Mucosa of descending colon (tissue), 3 donors: Measurements from ENCODE around the gene KISS1R. TPM values are rescaled to one million over a fixed set of nuclear protein-coding genes. Genes with fewer than 3 reads are reported as not detected.
A peak's percentile ranks its signal among the peaks of the same experiment; 100 is the strongest.

ENCODE experiments used
- ATAC-seq: fragments of 200-7000 bp; cut with Tn5 transposase; one replicate; pipeline ENCODE4 v1.9.1; 2020; ENCODE audit warnings: mild to moderate bottlenecking, moderate library complexity
- DNase-seq, 3 donors: peaks; one replicate each; pipeline ENCODE4 v3.0.0-alpha.2; 2020
- H3K36me3 ChIP-seq: fragments of 200-600 bp; one replicate; pipeline ENCODE4 v1.8.0; 2021; ENCODE audit warnings: low read depth, mild to moderate bottlenecking
- H3K4me1 ChIP-seq: fragments of 200-600 bp; one replicate; pipeline ENCODE4 v1.8.0; 2021; ENCODE audit warnings: low read depth, mild to moderate bottlenecking
- H3K4me3 ChIP-seq: fragments of 200-600 bp; one replicate; pipeline ENCODE4 v1.8.0; 2021; ENCODE audit warnings: mild to moderate bottlenecking
- H3K9me3 ChIP-seq: fragments of 200-600 bp; one replicate; pipeline ENCODE4 v1.8.0; 2021; ENCODE audit warnings: mild to moderate bottlenecking
- intact Hi-C, 2 donors: fragments of 100-400 bp; cut with DNase I in 1 of 2; cut with micrococcal nuclease in 1 of 2; formaldehyde crosslinking; loops; one replicate each; pipeline versions ENCODE4 v1.11.0 to v1.11.1; 2022; cut with DNase I, micrococcal nuclease
- long read RNA-seq, 2 donors: library from polyadenylated mRNA; unstranded; transcript quantifications; one replicate each; pipeline ENCODE4 v2.0.0, GENCODE V29; 2019 to 2021
- total RNA-seq, 3 donors: library from RNA; stranded (reverse); fragmentation: NEBNext Ultra II Directional in 2 of 3; extraction: Animal tissue kit (Norgen Biotek cat#: 25700) in 2 of 3; gene quantifications; one replicate each; pipeline versions ENCODE4 v1.2.1 to v1.2.4, GENCODE V29; 2021 to 2023
- TF ChIP-seq, protein P1 (sequence below): fragments of 200-600 bp; IDR thresholded peaks from one replicate; pipeline ENCODE4 v1.8.0; 2022; ENCODE audit warnings: antibody characterized with exemption, mild to moderate bottlenecking
- donor health status: DM: no; HTN: no; CAD: no; lungs with moderate emphysema.
- donor health status: DM: no; HTN: no; CAD: no.
- donor health status: DM: no; HTN: yes; CAD: no.

Gene KISS1R
- not detected for total RNA-seq
- long read RNA-seq, donor 1, result 0 reads
- long read RNA-seq, donor 2, result 0 reads

DNA sequence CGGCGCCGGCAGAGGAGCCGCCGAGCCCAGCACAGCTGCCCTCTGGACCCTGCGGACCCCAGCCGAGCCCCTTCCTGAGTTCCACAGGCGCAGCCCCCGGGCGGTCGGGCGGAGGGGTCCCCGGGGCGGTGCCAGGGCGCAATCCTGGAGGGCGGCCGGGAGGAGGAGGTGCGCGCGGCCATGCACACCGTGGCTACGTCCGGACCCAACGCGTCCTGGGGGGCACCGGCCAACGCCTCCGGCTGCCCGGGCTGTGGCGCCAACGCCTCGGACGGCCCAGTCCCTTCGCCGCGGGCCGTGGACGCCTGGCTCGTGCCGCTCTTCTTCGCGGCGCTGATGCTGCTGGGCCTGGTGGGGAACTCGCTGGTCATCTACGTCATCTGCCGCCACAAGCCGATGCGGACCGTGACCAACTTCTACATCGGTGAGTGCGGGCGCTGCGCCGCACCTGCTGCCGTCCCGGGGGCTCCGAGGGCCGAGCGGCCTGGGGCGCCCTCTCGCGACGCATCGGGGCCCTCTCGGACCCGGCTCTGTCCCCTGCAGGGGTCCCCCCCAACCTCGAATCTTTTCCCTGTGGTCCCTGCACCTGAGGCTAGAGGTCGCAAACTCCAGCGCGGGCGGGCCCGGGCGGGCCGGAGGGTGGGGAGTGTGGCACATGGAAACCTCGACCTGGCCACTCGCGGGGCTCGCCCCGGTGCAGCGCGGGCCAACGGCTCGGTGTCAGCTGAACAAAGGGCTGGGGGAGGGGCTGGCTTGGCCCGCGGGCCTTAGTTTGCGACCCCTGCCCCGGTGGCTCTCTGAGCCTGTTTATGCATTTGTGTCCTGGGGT is at the start of gene KISS1R:
Gene KISS1R (plus strand): TSS at position 11 of the 829 bp plus-strand sequence. CDS start 170 bp downstream, at position 181.
- DNase-seq (peak; percentile 45 to 74 (median 54)), ATAC-seq (peak; percentile 20)
- H3K4me3 ChIP-seq, result no peak within 1 kb of the TSS
- H3K9me3 ChIP-seq, result no peaks in the 10 kb centered on the region
- no peaks in the 10 kb centered on the region for H3K36me3 ChIP-seq
- intact Hi-C loops, result loop anchor here in 1 of 2 donors (5.0 kb wide), 2 partner anchors 55 to 145 kb away; no protein-coding TSS in a partner anchor
- TF ChIP-seq, protein P1, sequence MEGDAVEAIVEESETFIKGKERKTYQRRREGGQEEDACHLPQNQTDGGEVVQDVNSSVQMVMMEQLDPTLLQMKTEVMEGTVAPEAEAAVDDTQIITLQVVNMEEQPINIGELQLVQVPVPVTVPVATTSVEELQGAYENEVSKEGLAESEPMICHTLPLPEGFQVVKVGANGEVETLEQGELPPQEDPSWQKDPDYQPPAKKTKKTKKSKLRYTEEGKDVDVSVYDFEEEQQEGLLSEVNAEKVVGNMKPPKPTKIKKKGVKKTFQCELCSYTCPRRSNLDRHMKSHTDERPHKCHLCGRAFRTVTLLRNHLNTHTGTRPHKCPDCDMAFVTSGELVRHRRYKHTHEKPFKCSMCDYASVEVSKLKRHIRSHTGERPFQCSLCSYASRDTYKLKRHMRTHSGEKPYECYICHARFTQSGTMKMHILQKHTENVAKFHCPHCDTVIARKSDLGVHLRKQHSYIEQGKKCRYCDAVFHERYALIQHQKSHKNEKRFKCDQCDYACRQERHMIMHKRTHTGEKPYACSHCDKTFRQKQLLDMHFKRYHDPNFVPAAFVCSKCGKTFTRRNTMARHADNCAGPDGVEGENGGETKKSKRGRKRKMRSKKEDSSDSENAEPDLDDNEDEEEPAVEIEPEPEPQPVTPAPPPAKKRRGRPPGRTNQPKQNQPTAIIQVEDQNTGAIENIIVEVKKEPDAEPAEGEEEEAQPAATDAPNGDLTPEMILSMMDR, result no peak
- peaks cover 43% of the 10 kb centered on the region for H3K4me1 ChIP-seq

DNA sequence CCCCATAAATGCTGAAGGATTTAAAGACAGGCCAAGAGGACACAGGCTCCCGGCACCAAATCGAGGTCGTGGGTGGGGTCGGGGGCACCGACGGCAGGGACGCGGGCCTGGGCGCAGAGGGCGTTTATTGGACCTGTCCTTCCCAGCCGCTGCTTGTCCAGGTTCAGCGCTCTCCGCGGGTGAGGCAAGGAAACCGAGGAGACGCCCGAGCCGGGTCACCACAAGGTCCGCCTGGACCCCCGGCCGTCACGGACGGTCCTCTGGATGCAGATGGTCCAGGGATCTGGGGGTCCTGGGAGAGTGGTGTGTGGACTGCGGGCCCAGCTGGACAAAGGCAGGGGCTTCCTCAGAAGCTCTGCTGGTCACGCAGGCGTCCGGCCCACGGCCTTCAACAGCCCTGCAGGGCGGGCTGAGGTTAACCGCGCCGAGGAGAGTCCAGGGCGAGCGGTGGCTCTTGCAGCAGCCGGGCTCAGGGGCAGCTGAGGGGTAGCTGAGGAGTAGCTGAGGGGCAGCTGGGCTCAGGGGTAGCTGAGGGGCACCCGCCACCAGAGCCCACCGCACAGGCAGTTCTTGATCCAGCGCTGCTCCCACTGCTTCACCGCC is 49.2 kb upstream of the KISS1R start:
- Histone ChIP-seq H3K4me1 (peaks cover 18% of the 10 kb centered on the region), H3K36me3 (no peaks in the 10 kb centered on the region)

DNA sequence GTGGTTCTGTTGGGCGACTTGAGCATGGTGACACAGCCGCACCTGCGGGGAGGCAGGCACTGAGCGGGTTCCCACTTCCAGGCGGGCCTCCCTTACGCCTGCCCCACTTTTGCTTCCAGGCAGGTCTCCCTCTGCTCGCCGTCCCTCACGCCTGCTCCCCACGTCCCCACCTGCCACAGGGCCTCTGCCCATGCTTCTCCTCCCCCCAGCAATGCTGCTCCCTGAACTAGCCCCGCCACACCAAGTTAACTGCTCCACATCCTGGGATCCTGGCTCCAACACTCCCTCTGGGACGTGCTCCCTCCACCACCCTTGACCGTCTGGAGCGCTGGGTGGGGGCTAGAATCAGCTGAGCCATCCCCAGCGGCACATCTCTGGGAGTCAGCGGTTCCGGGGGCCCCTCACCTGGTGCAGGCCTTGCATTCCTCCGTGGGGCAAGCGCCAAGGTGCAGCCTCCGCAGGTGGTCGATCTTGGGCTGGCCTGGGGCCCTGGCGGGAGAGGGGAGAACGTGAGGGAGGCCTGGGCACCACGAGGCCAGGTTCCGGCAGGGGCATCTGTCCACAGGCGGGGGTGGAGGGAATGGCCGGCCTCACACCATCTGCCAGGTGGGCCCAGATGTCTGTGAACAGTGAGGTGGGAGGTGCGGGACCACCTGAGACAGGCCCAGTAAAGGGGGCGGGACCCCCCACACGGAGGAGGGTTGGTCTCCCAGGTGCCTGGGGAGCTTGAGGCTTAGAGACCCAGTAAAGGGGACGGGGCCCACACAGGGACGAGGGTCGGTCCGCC is 48.5 kb upstream of the KISS1R start:
- intact Hi-C loops, result loop anchor here in 1 of 2 donors (10.0 kb wide), 1 partner anchor 56 kb away; the partner anchor contains the start of gene ARID3A
- Histone ChIP-seq H3K9me3 (no peaks in the 10 kb centered on the region), H3K4me1 (peaks cover 11% of the 10 kb centered on the region), H3K4me3 (no peak overlapping the region), H3K36me3 (no peaks in the 10 kb centered on the region)
- TF ChIP-seq, protein P1, result no peak
- ATAC-seq, result no peak
- no peak for DNase-seq

More for the DNA sequence above, 49.2 kb upstream of the KISS1R start:
- DNase-seq, result no peak
- no peaks in the 10 kb centered on the region for H3K9me3 ChIP-seq
- ATAC-seq, result no peak
- no peak overlapping the region for H3K4me3 ChIP-seq
- intact Hi-C loops, result loop anchor here in 1 of 2 donors (10.0 kb wide), 1 partner anchor 57 kb away; the partner anchor contains the start of gene ARID3A
- TF ChIP-seq, protein P1, result no peak

DNA sequence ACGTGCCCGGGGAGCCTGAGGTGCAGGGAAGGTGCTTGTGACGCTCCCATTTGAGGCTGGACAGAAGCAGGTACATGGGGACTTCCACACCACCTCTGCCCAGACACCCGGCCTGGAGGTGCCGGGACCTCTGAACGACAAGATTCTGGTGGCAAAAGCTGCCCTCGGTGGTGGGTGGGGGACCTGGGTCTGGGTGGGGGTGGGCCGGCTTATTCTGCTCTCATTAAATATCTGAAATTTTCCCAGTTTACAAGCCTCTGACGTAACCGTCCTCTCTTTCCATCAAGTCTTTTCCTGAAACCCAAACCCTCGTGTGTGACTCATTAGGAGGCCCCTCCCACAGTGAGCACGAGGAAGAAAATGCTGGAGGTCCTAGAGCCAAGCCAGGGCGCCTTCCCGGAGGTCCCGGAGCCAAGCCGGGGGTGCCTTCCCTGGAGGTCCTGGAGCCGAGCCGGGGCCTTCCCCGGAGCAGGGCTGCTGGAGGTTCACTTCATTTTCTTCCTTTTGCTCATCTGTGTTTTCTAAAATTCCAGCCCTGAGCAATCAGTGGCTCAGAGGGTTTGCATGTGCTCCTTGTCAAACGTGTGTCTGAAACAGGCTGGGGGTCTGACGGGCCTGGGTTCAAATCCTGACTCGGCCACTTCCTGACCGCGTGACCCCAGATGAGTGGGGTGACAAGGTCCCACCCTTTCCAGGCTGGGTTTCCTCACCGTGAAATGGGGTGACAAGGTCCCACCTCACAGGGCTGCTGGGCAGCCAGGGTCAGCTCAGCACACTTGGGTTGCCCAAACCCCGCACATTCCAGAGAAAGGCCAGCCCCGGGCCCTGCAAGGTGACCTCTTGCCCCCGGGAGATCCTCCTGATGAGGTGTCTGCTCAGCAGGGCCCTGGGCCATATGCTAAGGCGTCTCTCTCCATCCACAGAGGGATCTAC is 47.6 kb upstream of the KISS1R start:
- TF ChIP-seq, protein P1, result no peak
- Histone ChIP-seq H3K4me1 (peaks cover 10% of the 10 kb centered on the region), H3K36me3 (no peaks in the 10 kb centered on the region), H3K9me3 (no peaks in the 10 kb centered on the region), H3K4me3 (no peak overlapping the region)
- intact Hi-C loops, result loop anchor here in 1 of 2 donors (10.0 kb wide), 1 partner anchor 55 kb away; the partner anchor contains the start of gene ARID3A
- ATAC-seq (peak; percentile 35), DNase-seq (peak in 2 of 3 donors; percentile 53 to 55)
